K562 (cell line): Measurements from ENCODE around the gene PDLIM4. TPM values are rescaled to one million over a fixed set of nuclear protein-coding genes. Genes with fewer than 3 reads are reported as not detected.

Source experiments
- ATAC-seq: fragments of 200-7000 bp; cut with Tn5 transposase; 3 replicates; pipeline ENCODE4 v1.9.1; 2020; ENCODE audit warnings: moderate library complexity
- BruUV-seq: library from RNA; stranded (reverse); fragments of 400-500 nt; replicated peaks from 2 replicates; lab custom pipeline; 2021; lab: Mats Ljungman, UMichigan
- CTCF ChIA-PET: fragments of 300-600 bp; formaldehyde crosslinking; extraction: SDS; loops from one replicate; lab custom pipeline; 2021; ENCODE audit warnings: low intra/inter-chr PET ratio; lab: Yijun Ruan, JAX
- POLR2A ChIA-PET: fragments of 300-600, 350-650 bp; sonication (Branson Sonifier 250); formaldehyde crosslinking; extraction: SDS; loops from one replicate; lab custom pipeline; 2021; ENCODE audit warnings: antibody characterized with exemption, inconsistent platforms; lab: Yijun Ruan, JAX
- DNase-seq, 4 experiments: peaks; one replicate each; pipeline versions ENCODE4 v3.0.0 to v3.0.0-alpha.2; 2011 to 2018; ENCODE audit warnings: low spot score in 3 of 4, mixed read lengths in 3 of 4; ENCODE audit errors: extremely low read depth in 1 of 4
- FAIRE-seq: peaks from 2 replicates; lab custom pipeline; 2011; peaks lifted over from hg19 to GRCh38; lab: Jason Lieb, UNC
- H2AFZ ChIP-seq: 2 replicates; pipeline ENCODE4 v1.6.0; 2011; ENCODE audit warnings: low read depth, low read length, control low read depth, inconsistent platforms
- H3K27ac ChIP-seq: fragments of 200-600 bp; 3 replicates; pipeline ENCODE4 v1.8.0; 2011; ENCODE audit warnings: low read depth, mild to moderate bottlenecking, control low read depth, inconsistent platforms, low read length, moderate library complexity, mixed read lengths; ENCODE audit errors: extremely low read depth
- H3K27me3 ChIP-seq, 2 experiments: fragments of 300-600 bp in 1 of 2; 2 replicates in 1 of 2; 3 replicates in 1 of 2; pipeline versions ENCODE4 v1.6.0 to v1.8.0; 2011; ENCODE audit warnings: inconsistent platforms in 2 of 2, low read length in 2 of 2, mild to moderate bottlenecking in 1 of 2, mixed read lengths in 1 of 2, moderate library complexity in 1 of 2; ENCODE audit not compliant: control insufficient read depth in 2 of 2, insufficient read depth in 2 of 2
- H3K36me3 ChIP-seq: fragments of 300-600 bp; 3 replicates; pipeline ENCODE4 v1.8.0; 2011; ENCODE audit warnings: mild to moderate bottlenecking, low read length, inconsistent platforms; ENCODE audit not compliant: control insufficient read depth, insufficient read depth
- H3K4me1 ChIP-seq, 2 experiments: fragments of 200-600 bp in 1 of 2; replicated peaks in 1 of 2; 2 replicates in 1 of 2; 3 replicates in 1 of 2; pipeline versions ENCODE4 v1.5.1 to v1.8.0; 2011; ENCODE audit warnings: inconsistent platforms in 2 of 2, low read length in 2 of 2, mild to moderate bottlenecking in 1 of 2, mixed read lengths in 1 of 2, moderate library complexity in 1 of 2; ENCODE audit not compliant: control insufficient read depth in 2 of 2, insufficient read depth in 2 of 2
- H3K4me2 ChIP-seq: 2 replicates; pipeline ENCODE4 v1.6.1; 2011; ENCODE audit warnings: low read length, control low read depth, inconsistent platforms, mixed read lengths; ENCODE audit not compliant: insufficient read depth
- H3K4me3 ChIP-seq: fragments of 200-600 bp; sonication (generic), shearing (Covaris generic); 2 replicates; pipeline ENCODE4 v1.5.1; 2016; ENCODE audit warnings: control low read depth, inconsistent platforms
- H3K79me2 ChIP-seq: fragments of 200-600 bp; 3 replicates; pipeline ENCODE4 v1.8.0; 2011; ENCODE audit warnings: low read length, inconsistent platforms; ENCODE audit not compliant: control insufficient read depth, insufficient read depth
- H3K9ac ChIP-seq, 2 experiments: 2 replicates each; pipeline versions ENCODE4 v1.6.0 to v1.6.1; 2011; ENCODE audit warnings: low read depth in 2 of 2, low read length in 2 of 2, control low read depth in 1 of 2, inconsistent platforms in 1 of 2, mild to moderate bottlenecking in 1 of 2, mixed read lengths in 1 of 2; ENCODE audit not compliant: insufficient read depth in 1 of 2
- H3K9me1 ChIP-seq: one replicate; pipeline ENCODE4 v1.6.0; 2011; ENCODE audit warnings: inconsistent platforms, mild to moderate bottlenecking, low read length, moderate library complexity; ENCODE audit not compliant: control insufficient read depth, insufficient read depth
- H3K9me3 ChIP-seq: replicated peaks from 2 replicates; pipeline ENCODE4 v1.5.1; 2011; ENCODE audit warnings: low read depth, low read length, inconsistent platforms; ENCODE audit not compliant: control insufficient read depth, insufficient read depth
- H4K20me1 ChIP-seq: replicated peaks from 2 replicates; pipeline ENCODE4 v1.6.1; 2011; ENCODE audit warnings: low read length, inconsistent platforms, mixed read lengths; ENCODE audit not compliant: control insufficient read depth, insufficient read depth
- ATF3 ChIP-seq, 2 experiments: fragments of 450-650 bp in 1 of 2; sonication (generic) in 1 of 2; formaldehyde crosslinking in 1 of 2; IDR thresholded peaks in 1 of 2; conservative IDR thresholded peaks in 1 of 2; 2 replicates each; pipeline versions ENCODE4 v1.6.1 to v1.8.1; 2016 to 2023; ENCODE audit warnings: mild to moderate bottlenecking in 2 of 2, moderate library complexity in 2 of 2, inconsistent platforms in 1 of 2, missing genetic modification reagents in 1 of 2
- COPS2 ChIP-seq: fragments of 450-650 bp; conservative IDR thresholded peaks from 2 replicates; pipeline ENCODE4 v1.6.1; 2016; ENCODE audit warnings: mild to moderate bottlenecking, moderate library complexity
- FOXK2 ChIP-seq, 2 experiments: fragments of 450-650 bp; IDR thresholded peaks in 1 of 2; conservative IDR thresholded peaks in 1 of 2; 2 replicates each; pipeline ENCODE4 v1.6.1; 2016; ENCODE audit warnings: low read depth in 2 of 2, mild to moderate bottlenecking in 1 of 2
- MAZ ChIP-seq, 2 experiments: fragments of 450-650 bp in 1 of 2; sonication (generic) in 1 of 2; formaldehyde crosslinking; IDR thresholded peaks in 1 of 2; conservative IDR thresholded peaks in 1 of 2; 2 replicates each; pipeline versions ENCODE4 v1.4.0 to v1.5.0; 2020; ENCODE audit warnings: mild to moderate bottlenecking in 1 of 2, missing genetic modification reagents in 1 of 2
- MCM3 ChIP-seq: fragments of 450-650 bp; IDR thresholded peaks from 2 replicates; pipeline ENCODE4 v1.6.1; 2016
- NFE2 ChIP-seq: IDR thresholded peaks from 2 replicates; pipeline ENCODE4 v1.6.1; 2014; ENCODE audit warnings: antibody characterized with exemption, low read depth
- NR1H2 ChIP-seq: sonication (generic); formaldehyde crosslinking; IDR thresholded peaks from 2 replicates; pipeline ENCODE4 v1.4.0; 2020; ENCODE audit warnings: mild to moderate bottlenecking, missing genetic modification reagents
- RB1 ChIP-seq: fragments of 450-650 bp; IDR thresholded peaks from 2 replicates; pipeline ENCODE4 v1.6.1; 2017; ENCODE audit warnings: low read depth, mild to moderate bottlenecking
- TBP ChIP-seq: optimal IDR thresholded peaks from 2 replicates; pipeline ENCODE3; 2011; ENCODE audit warnings: low read depth, low read length, improper control_type of control experiment
- TGIF2 ChIP-seq: sonication (generic); formaldehyde crosslinking; IDR thresholded peaks from 2 replicates; pipeline ENCODE4 v1.8.1; 2022; ENCODE audit warnings: mild to moderate bottlenecking, missing genetic modification reagents, moderate library complexity
- ZEB2 ChIP-seq: fragments of 450-650 bp; IDR thresholded peaks from 2 replicates; pipeline ENCODE4 v1.6.1; 2016
- WGBS: fragments of 100-300 bp; shearing (Covaris generic); methylation state at CpG from one replicate; pipeline ENCODE4 v1.1.6; 2016; ENCODE audit warnings: low coverage, mixed read lengths; ENCODE audit not compliant: insufficient coverage; ENCODE audit errors: missing lambda C conversion rate; 5-methylcytosine and 5-hydroxymethylcytosine counted together
- in situ Hi-C: fragments of 300-500 bp; cut with MboI; formaldehyde crosslinking; loops from 4 replicates; pipeline ENCODE4 v1.15.0; 2018; ENCODE audit warnings: inconsistent platforms, mixed read lengths
- intact Hi-C: fragments of 100-400 bp; cut with micrococcal nuclease; formaldehyde crosslinking; loops from 2 replicates; pipeline ENCODE4 v1.14.2; 2022
- polyA plus RNA-seq, 8 experiments: library from polyadenylated mRNA; depleted of rRNA in 4 of 8; stranded (reverse) in 5 of 8; unstranded in 3 of 8; fragments of >200 nt; fragmentation: Nextera tagmentation in 2 of 8; fragmentation: Illumina TruSeq in 1 of 8; extraction: Ambion mirVana in 2 of 8; extraction: Trizol in 1 of 8; gene quantifications; 2 replicates each; pipeline versions ENCODE4 v1.2.1 to v1.2.3, GENCODE V29; 2011 to 2014; ENCODE audit warnings: inconsistent platforms in 1 of 8, missing spikeins in 1 of 8
- total RNA-seq, 7 experiments: library from RNA; depleted of rRNA in 6 of 7; stranded (reverse); fragments of >200 nt in 6 of 7; fragmentation: Illumina TruSeq in 2 of 7; extraction: Trizol in 2 of 7; gene quantifications; 2 replicates each; pipeline versions ENCODE4 v1.2.1 to v1.2.3, GENCODE V29; 2011 to 2021; ENCODE audit warnings: low replicate concordance in 1 of 7
- TF ChIP-seq, protein P1 (sequence below), 2 experiments: fragments of 150-350 bp in 1 of 2; IDR thresholded peaks; 2 replicates each; pipeline ENCODE4 v1.6.1; 2012 to 2016; ENCODE audit warnings: low read depth in 2 of 2, low read length in 2 of 2, mild to moderate bottlenecking in 1 of 2, moderate library complexity in 1 of 2
- TF ChIP-seq, protein P2 (sequence below): fragments of 450-650 bp; formaldehyde crosslinking; IDR thresholded peaks from 2 replicates; pipeline ENCODE4 v1.4.0; 2020; ENCODE audit warnings: mild to moderate bottlenecking, moderate library complexity
- TF ChIP-seq, protein P3 (sequence below): IDR thresholded peaks from 2 replicates; pipeline ENCODE4 v1.6.1; 2011; ENCODE audit not compliant: insufficient read length; ENCODE audit errors: extremely low read depth

Gene PDLIM4
- total and polyA plus RNA-seq, 9 of the 15 experiments (the other 6 are each of a cell fraction or from before 2014, with no cell fraction given) = 0.28 to 32.8 (median 13.1) TPM

- intact Hi-C loops = no loop called here
- peaks cover 30 to 34% of the 10 kb centered on the region in 2 experiments for H3K4me1 ChIP-seq
- H3K27me3 ChIP-seq = no peaks in the 10 kb centered on the region
- in situ Hi-C loops = no loop called here
- H4K20me1 ChIP-seq = peaks cover 8% of the 10 kb centered on the region; the same call in 1 of the 2 replicates
- H3K9ac ChIP-seq = peak within 1 kb of the TSS; percentile 93 to 97
- TSS peak; percentile 85 for BruUV-seq
- peak within 1 kb of the TSS; percentile 90 for H2AFZ ChIP-seq
- peak within 1 kb of the TSS; percentile 76 for H3K4me3 ChIP-seq
- POLR2A ChIA-PET = interaction anchor here (0.6 to 1.9 kb wide), 16 partner anchors 8 to 554 kb away, joined by 3 to 17 read pairs (median 3); no protein-coding TSS in a partner anchor
- H3K36me3 ChIP-seq = no peaks in the 10 kb centered on the region; the same call in 2 of the 3 replicates
- peak; percentile 98 for ATAC-seq
- no peaks in the 10 kb centered on the region for H3K9me3 ChIP-seq
- peak within 1 kb of the TSS; percentile 88 for H3K4me2 ChIP-seq
- peak; percentile 61 for FAIRE-seq
- peaks cover 14% of the 10 kb centered on the region; the same call in 1 of the 3 replicates for H3K79me2 ChIP-seq
- CTCF ChIA-PET = no interaction called here
- under 1% methylated on average over 61 of the region's 92 CpGs for WGBS
- peak; percentile 91 to 96 (median 93) for DNase-seq
- no peaks in the 10 kb centered on the region for H3K9me1 ChIP-seq
- peak within 1 kb of the TSS; percentile 83 for H3K27ac ChIP-seq
- TF ChIP-seq TGIF2 (CRISPR knock-in tag) (0 out of 2 replicates have a peak, but pooled peaks have one; percentile 12), NFE2 (no peak), RB1 (peak; percentile 85), FOXK2 (conservative IDR thresholded peaks at IDR 0.05 in 1 of 2, IDR thresholded peaks at IDR 0.05 in 1 of 2; ENCODE audit: low read depth in 2 of 2) (no peak), TBP (peak; percentile 68), NR1H2 (CRISPR knock-in tag) (0 out of 2 replicates have a peak, but pooled peaks have one; percentile 32), ZEB2 (peak; percentile 76), MAZ (CRISPR knock-in tag; conservative IDR thresholded peaks at IDR 0.05 in 1 of 2, IDR thresholded peaks at IDR 0.05 in 1 of 2) (peak; percentile 43 to 77; a peak in 3 of 4 replicates), MCM3 (no peak), COPS2 (no peak), ATF3 (IDR thresholded peaks at IDR 0.05) (peak; percentile 45; the same call in 1 of the 2 replicates), ATF3 (CRISPR knock-in tag; conservative IDR thresholded peaks at IDR 0.05) (no peak)
- TF ChIP-seq, protein P1, sequence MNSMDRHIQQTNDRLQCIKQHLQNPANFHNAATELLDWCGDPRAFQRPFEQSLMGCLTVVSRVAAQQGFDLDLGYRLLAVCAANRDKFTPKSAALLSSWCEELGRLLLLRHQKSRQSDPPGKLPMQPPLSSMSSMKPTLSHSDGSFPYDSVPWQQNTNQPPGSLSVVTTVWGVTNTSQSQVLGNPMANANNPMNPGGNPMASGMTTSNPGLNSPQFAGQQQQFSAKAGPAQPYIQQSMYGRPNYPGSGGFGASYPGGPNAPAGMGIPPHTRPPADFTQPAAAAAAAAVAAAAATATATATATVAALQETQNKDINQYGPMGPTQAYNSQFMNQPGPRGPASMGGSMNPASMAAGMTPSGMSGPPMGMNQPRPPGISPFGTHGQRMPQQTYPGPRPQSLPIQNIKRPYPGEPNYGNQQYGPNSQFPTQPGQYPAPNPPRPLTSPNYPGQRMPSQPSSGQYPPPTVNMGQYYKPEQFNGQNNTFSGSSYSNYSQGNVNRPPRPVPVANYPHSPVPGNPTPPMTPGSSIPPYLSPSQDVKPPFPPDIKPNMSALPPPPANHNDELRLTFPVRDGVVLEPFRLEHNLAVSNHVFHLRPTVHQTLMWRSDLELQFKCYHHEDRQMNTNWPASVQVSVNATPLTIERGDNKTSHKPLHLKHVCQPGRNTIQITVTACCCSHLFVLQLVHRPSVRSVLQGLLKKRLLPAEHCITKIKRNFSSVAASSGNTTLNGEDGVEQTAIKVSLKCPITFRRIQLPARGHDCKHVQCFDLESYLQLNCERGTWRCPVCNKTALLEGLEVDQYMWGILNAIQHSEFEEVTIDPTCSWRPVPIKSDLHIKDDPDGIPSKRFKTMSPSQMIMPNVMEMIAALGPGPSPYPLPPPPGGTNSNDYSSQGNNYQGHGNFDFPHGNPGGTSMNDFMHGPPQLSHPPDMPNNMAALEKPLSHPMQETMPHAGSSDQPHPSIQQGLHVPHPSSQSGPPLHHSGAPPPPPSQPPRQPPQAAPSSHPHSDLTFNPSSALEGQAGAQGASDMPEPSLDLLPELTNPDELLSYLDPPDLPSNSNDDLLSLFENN (IDR thresholded peaks at IDR 0.05; ENCODE audit: low read depth in 2 of 2, low read length in 2 of 2) = no peak
- TF ChIP-seq, protein P2, sequence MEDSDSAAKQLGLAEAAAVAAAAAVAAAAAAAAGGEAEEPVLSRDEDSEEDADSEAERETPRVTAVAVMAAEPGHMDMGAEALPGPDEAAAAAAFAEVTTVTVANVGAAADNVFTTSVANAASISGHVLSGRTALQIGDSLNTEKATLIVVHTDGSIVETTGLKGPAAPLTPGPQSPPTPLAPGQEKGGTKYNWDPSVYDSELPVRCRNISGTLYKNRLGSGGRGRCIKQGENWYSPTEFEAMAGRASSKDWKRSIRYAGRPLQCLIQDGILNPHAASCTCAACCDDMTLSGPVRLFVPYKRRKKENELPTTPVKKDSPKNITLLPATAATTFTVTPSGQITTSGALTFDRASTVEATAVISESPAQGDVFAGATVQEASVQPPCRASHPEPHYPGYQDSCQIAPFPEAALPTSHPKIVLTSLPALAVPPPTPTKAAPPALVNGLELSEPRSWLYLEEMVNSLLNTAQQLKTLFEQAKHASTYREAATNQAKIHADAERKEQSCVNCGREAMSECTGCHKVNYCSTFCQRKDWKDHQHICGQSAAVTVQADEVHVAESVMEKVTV (CRISPR knock-in tag) = no peak
- TF ChIP-seq, protein P3, sequence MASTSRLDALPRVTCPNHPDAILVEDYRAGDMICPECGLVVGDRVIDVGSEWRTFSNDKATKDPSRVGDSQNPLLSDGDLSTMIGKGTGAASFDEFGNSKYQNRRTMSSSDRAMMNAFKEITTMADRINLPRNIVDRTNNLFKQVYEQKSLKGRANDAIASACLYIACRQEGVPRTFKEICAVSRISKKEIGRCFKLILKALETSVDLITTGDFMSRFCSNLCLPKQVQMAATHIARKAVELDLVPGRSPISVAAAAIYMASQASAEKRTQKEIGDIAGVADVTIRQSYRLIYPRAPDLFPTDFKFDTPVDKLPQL = no peak
Measured at GRCh38 chr5:132227485-132228240, 29.8 kb upstream of the PDLIM4 start, which contains the start of gene P4HA2. Gene P4HA2, minus strand, starts transcription at chr5:132227853. Its CDS starts 9,227 bp downstream, at chr5:132218626.
